CD4-positive, alpha-beta T cell treated with Interleukin-10 for 1 hour (primary cell): ENCODE results near the gene SLC4A3.
"Not testable (repeated sequence)": the region's sequence is repeated elsewhere in the genome, so short reads cannot be mapped to it uniquely, and the experiment has no call there.

Source experiments
- DNase-seq: peaks from one replicate; pipeline ENCODE4 v3.0.0-alpha.2; 2020

Gene SLC4A3

GRCh38 chr2:219648963-219649362 is 21.5 kb downstream of the SLC4A3 start:
- DNase-seq = no peak

GRCh38 chr2:219650426-219651248 is 23.2 kb downstream of the SLC4A3 start:
- no peak for DNase-seq

- not testable (repeated sequence) for DNase-seq
Observed at GRCh38 chr2:219651656-219652055, 24.2 kb downstream of the SLC4A3 start.

GRCh38 chr2:219656526-219656925 is 29.1 kb downstream of the SLC4A3 start:
- no peak for DNase-seq

- DNase-seq = no peak
Observed at GRCh38 chr2:219658196-219658846, 30.9 kb downstream of the SLC4A3 start.

GRCh38 chr2:219658874-219659273 is 31.4 kb downstream of the SLC4A3 start:
- no peak for DNase-seq

- DNase-seq = no peak
Observed at GRCh38 chr2:219661197-219661954, 33.9 kb downstream of the SLC4A3 start.

- no peak for DNase-seq
Observed at GRCh38 chr2:219661955-219662395, 34.5 kb downstream of the SLC4A3 start.

- DNase-seq = no peak
Observed at GRCh38 chr2:219662566-219662965, 35.1 kb downstream of the SLC4A3 start.

GRCh38 chr2:219663116-219663762 is 35.8 kb downstream of the SLC4A3 start:
- no peak for DNase-seq

GRCh38 chr2:219664041-219664440 is 36.6 kb downstream of the SLC4A3 start:
- no peak for DNase-seq

GRCh38 chr2:219664944-219665343 is 37.5 kb downstream of the SLC4A3 start:
- no peak for DNase-seq

GRCh38 chr2:219665926-219666325 is 38.5 kb downstream of the SLC4A3 start:
- no peak for DNase-seq

- no peak for DNase-seq
Observed at GRCh38 chr2:219668316-219668715, 40.9 kb downstream of the SLC4A3 start.

- no peak for DNase-seq
Observed at GRCh38 chr2:219670386-219670785, 43.0 kb downstream of the SLC4A3 start.

GRCh38 chr2:219671279-219671678 is 43.8 kb downstream of the SLC4A3 start:
- no peak for DNase-seq

- DNase-seq = no peak
Observed at GRCh38 chr2:219672406-219672805, 45.0 kb downstream of the SLC4A3 start.

- no peak for DNase-seq
Observed at GRCh38 chr2:219675221-219675620, 47.8 kb downstream of the SLC4A3 start.

- no peak for DNase-seq
Observed at GRCh38 chr2:219676586-219676985, 49.2 kb downstream of the SLC4A3 start.

- no peak for DNase-seq
Observed at GRCh38 chr2:219679041-219679440, 51.6 kb downstream of the SLC4A3 start.

GRCh38 chr2:219679571-219679970 is 52.1 kb downstream of the SLC4A3 start:
- DNase-seq = no peak

GRCh38 chr2:219680958-219681693 is 53.7 kb downstream of the SLC4A3 start:
- no peak for DNase-seq
